HG02678 (cell line): ENCODE measurements around the gene STXBP4.
"Not testable (repeated sequence)": the region's sequence is repeated elsewhere in the genome, so short reads cannot be mapped to it uniquely, and the experiment has no call there.

Source experiments
- ATAC-seq: cut with Tn5 transposase; IDR thresholded peaks from one replicate; pipeline ENCODE4 v1.9.1; 2021; ENCODE audit warnings: mild to moderate bottlenecking, moderate library complexity; ENCODE audit not compliant: unreplicated experiment

STXBP4 gene

GRCh38 chr17:55038291-55038690 is 69.7 kb downstream of the STXBP4 start:
- ATAC-seq: no peak

- ATAC-seq: no peak
Observed at GRCh38 chr17:55040611-55041010, 72.0 kb downstream of the STXBP4 start.

GRCh38 chr17:55053855-55054254 is 85.3 kb downstream of the STXBP4 start:
- no peak for ATAC-seq

GRCh38 chr17:55054429-55054828 is 85.9 kb downstream of the STXBP4 start:
- ATAC-seq: no peak

GRCh38 chr17:55056526-55056925 is 88.0 kb downstream of the STXBP4 start:
- no peak for ATAC-seq

GRCh38 chr17:55057184-55057583 is 88.6 kb downstream of the STXBP4 start:
- ATAC-seq: no peak

- ATAC-seq: no peak
Observed at GRCh38 chr17:55059724-55060123, 91.2 kb downstream of the STXBP4 start.

- no peak for ATAC-seq
Observed at GRCh38 chr17:55062921-55063320, 94.4 kb downstream of the STXBP4 start.

- ATAC-seq: no peak
Observed at GRCh38 chr17:55063885-55064874, 95.6 kb downstream of the STXBP4 start.

GRCh38 chr17:55067697-55068439 is 99.3 kb downstream of the STXBP4 start:
- no peak for ATAC-seq

- no peak for ATAC-seq
Observed at GRCh38 chr17:55068862-55069811, 100.6 kb downstream of the STXBP4 start.

GRCh38 chr17:55069983-55070529 is 101.5 kb downstream of the STXBP4 start:
- ATAC-seq: no peak

- no peak for ATAC-seq
Observed at GRCh38 chr17:55072898-55073297, 104.3 kb downstream of the STXBP4 start.

- ATAC-seq: not testable (repeated sequence)
Observed at GRCh38 chr17:55073467-55073866, 104.9 kb downstream of the STXBP4 start.

- ATAC-seq: no peak
Observed at GRCh38 chr17:55081559-55081958, 113.0 kb downstream of the STXBP4 start.

- no peak for ATAC-seq
Observed at GRCh38 chr17:55086635-55087058, 118.1 kb downstream of the STXBP4 start.

GRCh38 chr17:55089256-55089655 is 120.7 kb downstream of the STXBP4 start:
- no peak for ATAC-seq

GRCh38 chr17:55090079-55090492 is 121.5 kb downstream of the STXBP4 start:
- ATAC-seq: peak; percentile 99

GRCh38 chr17:55093353-55093752 is 124.8 kb downstream of the STXBP4 start:
- no peak for ATAC-seq

- ATAC-seq: no peak
Observed at GRCh38 chr17:55098765-55099164, 130.2 kb downstream of the STXBP4 start.
